Esophagus muscularis mucosa (tissue), 3 donors: ENCODE results near the gene FMNL1.

Source experiments
- EP300 ChIP-seq: sonication (generic); formaldehyde crosslinking; IDR thresholded peaks from one replicate; pipeline ENCODE4 v1.6.1; 2017; ENCODE audit warnings: antibody characterized with exemption
- TF ChIP-seq, protein P1 (sequence below), 3 experiments: fragments of 200-600 bp in 2 of 3; fragments of 450-650 bp in 1 of 3; sonication (generic) in 2 of 3; IDR thresholded peaks; one replicate each; pipeline ENCODE4 v1.5.1; 2017 to 2019; ENCODE audit warnings: antibody characterized with exemption in 3 of 3, mild to moderate bottlenecking in 2 of 3, moderate library complexity in 1 of 3

DNA sequence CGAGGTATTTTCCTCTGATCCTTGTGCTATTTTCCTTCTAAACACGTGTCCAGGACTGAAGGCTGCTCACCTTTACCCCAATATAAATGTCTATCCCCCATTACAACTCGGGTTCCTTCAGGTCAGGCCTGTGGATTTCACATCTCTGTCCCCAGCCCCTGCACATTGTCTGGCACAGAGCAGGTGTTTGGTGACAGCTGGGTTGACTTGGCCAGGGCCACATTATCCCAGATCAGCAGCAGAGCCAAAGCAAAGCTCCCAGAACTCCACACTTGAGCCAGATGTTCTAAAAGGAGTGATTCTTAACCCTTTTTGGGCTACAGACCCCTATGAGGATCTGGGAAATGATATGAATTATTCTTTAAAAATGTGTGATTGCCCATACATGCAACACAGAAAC is 58.2 kb downstream of the FMNL1 start:
- no peak for TF ChIP-seq EP300
- TF ChIP-seq, protein P1, sequence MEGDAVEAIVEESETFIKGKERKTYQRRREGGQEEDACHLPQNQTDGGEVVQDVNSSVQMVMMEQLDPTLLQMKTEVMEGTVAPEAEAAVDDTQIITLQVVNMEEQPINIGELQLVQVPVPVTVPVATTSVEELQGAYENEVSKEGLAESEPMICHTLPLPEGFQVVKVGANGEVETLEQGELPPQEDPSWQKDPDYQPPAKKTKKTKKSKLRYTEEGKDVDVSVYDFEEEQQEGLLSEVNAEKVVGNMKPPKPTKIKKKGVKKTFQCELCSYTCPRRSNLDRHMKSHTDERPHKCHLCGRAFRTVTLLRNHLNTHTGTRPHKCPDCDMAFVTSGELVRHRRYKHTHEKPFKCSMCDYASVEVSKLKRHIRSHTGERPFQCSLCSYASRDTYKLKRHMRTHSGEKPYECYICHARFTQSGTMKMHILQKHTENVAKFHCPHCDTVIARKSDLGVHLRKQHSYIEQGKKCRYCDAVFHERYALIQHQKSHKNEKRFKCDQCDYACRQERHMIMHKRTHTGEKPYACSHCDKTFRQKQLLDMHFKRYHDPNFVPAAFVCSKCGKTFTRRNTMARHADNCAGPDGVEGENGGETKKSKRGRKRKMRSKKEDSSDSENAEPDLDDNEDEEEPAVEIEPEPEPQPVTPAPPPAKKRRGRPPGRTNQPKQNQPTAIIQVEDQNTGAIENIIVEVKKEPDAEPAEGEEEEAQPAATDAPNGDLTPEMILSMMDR (IDR thresholded peaks at IDR 0.05), result no peak
